ENCODE data around the gene KIFC3. TPM values are rescaled to one million over a fixed set of nuclear protein-coding genes. Genes with fewer than 3 reads are reported as not detected.

Gene KIFC3
- total RNA-seq, 4 donors from 2014 or later, result 50.9 to 87.0 (median 60.2) TPM

DNA sequence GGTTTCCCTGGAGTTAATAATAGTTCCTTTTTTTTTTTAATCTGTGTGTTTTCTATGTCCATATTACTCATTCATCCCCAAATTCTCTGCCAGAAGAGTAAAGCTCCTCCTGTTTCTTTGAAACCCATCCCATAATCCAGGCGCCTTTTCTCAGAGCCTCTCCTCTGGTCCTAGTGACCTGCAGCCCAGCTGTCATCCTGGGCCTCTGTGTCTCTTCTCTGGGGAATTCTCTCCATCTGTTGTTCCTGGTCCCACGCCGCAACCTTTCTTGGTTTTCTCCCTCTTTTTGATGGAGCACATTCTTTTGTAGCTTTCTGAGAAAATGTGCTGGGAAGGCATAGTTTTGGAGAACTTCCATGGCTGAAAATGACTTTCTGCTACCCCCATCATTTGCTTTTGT is 56.5 kb downstream of the KIFC3 start:
- 95 to 98% methylated on average over 3 of the region's 3 CpGs for WGBS, 2 donors
- no peaks in the 10 kb centered on the region for H3K9me3 ChIP-seq
- TF ChIP-seq CTCF (IDR thresholded peaks at IDR 0.05) (no peak), EP300 (IDR thresholded peaks at IDR 0.05) (no peak), POLR2A (IDR thresholded peaks at IDR 0.05) (no peak)
- DNase-seq (ENCODE audit: low spot score in 2 of 2), result no peak
- H3K27me3 ChIP-seq, result no peaks in the 10 kb centered on the region
- no peak overlapping the region for H3K27ac ChIP-seq
- peaks cover 0 to 71% (median 0%) of the 10 kb centered on the region in 3 donors for H3K36me3 ChIP-seq
- H3K4me1 ChIP-seq, result peaks cover 0 to 9% (median 0%) of the 10 kb centered on the region in 4 donors
- no peak overlapping the region for H3K4me3 ChIP-seq

DNA sequence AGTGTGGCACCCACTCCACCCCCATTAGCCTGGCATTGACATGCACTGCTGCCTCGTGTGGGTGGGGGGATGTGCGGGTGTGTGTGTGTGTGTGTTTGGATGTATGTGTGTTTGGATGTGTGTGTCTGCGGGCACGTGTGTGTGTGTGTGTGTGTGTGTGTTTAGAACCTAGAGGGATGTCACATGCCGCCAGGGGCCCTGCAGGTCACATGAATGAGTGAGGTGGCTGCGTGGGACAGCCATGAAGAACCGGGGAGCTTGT is 57.7 kb downstream of the KIFC3 start:
- TF ChIP-seq CTCF (IDR thresholded peaks at IDR 0.05), result no peak
- H3K27ac ChIP-seq, result no peak overlapping the region
- WGBS, 2 donors, result 75 to 97% methylated on average over 6 to 7 of the region's 7 CpGs
- DNase-seq (ENCODE audit: low spot score in 2 of 2), result no peak
- H3K9me3 ChIP-seq, result no peaks in the 10 kb centered on the region
- H3K4me3 ChIP-seq, result no peak overlapping the region
- peaks cover 0 to 9% (median 0%) of the 10 kb centered on the region in 4 donors for H3K4me1 ChIP-seq
- H3K36me3 ChIP-seq, result peaks cover 0 to 71% (median 0%) of the 10 kb centered on the region in 3 donors
- H3K27me3 ChIP-seq, result no peaks in the 10 kb centered on the region

- Histone ChIP-seq H3K4me3 (no peak overlapping the region), H3K27me3 (no peaks in the 10 kb centered on the region), H3K27ac (no peak overlapping the region), H3K9me3 (no peaks in the 10 kb centered on the region), H3K36me3 (peaks cover 0 to 71% (median 0%) of the 10 kb centered on the region in 3 donors), H3K4me1 (peaks cover 0 to 7% (median 0%) of the 10 kb centered on the region in 4 donors)
- 90 to 91% methylated on average over 17 to 22 of the region's 23 CpGs for WGBS, 2 donors
- DNase-seq (ENCODE audit: low spot score in 2 of 2), result no peak
- no peak for TF ChIP-seq POLR2A (IDR thresholded peaks at IDR 0.05)
- no peak for TF ChIP-seq EP300 (IDR thresholded peaks at IDR 0.05)
- no peak for TF ChIP-seq CTCF (IDR thresholded peaks at IDR 0.05)
Observed at GRCh38 chr16:57743886-57744641, 58.2 kb downstream of the KIFC3 start.

DNA sequence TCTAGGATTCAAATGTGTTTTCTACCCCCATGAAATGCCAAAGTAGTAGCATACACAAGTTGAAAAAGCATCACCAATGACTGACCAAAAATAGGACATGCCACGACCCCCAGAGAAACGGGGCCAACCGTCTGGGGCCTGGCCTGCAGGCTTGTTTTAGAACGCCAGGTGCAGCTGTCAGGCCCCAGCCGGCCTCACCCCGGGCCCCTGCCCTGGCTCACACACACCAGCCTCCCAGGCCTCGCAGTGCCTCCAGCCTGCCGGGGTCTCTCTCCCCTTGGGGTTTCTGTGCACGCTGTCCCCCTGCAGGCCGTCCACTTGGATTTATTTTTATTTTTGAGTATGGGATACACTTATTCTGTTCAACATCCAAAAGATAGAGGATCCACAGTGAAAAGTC is 58.8 kb downstream of the KIFC3 start:
- H3K4me3 ChIP-seq, result no peak overlapping the region
- H3K27ac ChIP-seq, result no peak overlapping the region
- H3K36me3 ChIP-seq, result peaks cover 0 to 74% (median 0%) of the 10 kb centered on the region in 3 donors
- DNase-seq (ENCODE audit: low spot score in 2 of 2), result no peak
- H3K27me3 ChIP-seq, result no peaks in the 10 kb centered on the region
- H3K9me3 ChIP-seq, result no peaks in the 10 kb centered on the region
- WGBS, 2 donors, result 63 to 64% methylated on average over 10 of the region's 10 CpGs
- peaks cover 0 to 4% (median 0%) of the 10 kb centered on the region in 4 donors for H3K4me1 ChIP-seq
- TF ChIP-seq EP300 (IDR thresholded peaks at IDR 0.05) (no peak), CTCF (IDR thresholded peaks at IDR 0.05) (no peak), POLR2A (IDR thresholded peaks at IDR 0.05) (no peak)

- Histone ChIP-seq H3K36me3 (peaks cover 0 to 69% (median 0%) of the 10 kb centered on the region in 3 donors), H3K27me3 (no peaks in the 10 kb centered on the region), H3K4me1 (peaks cover 0 to 6% (median 0%) of the 10 kb centered on the region in 4 donors), H3K27ac (no peak overlapping the region), H3K4me3 (no peak overlapping the region), H3K9me3 (no peaks in the 10 kb centered on the region)
- 69% methylated on average over 4 of the region's 4 CpGs for WGBS, 2 donors
- TF ChIP-seq CTCF (IDR thresholded peaks at IDR 0.05), result no peak
- TF ChIP-seq POLR2A (IDR thresholded peaks at IDR 0.05), result no peak
- TF ChIP-seq EP300 (IDR thresholded peaks at IDR 0.05), result no peak
- DNase-seq (ENCODE audit: low spot score in 2 of 2), result no peak
Observed at GRCh38 chr16:57742543-57742942, 59.7 kb downstream of the KIFC3 start.
